Progenitor cell of endocrine pancreas (in vitro differentiated cells): ENCODE results near the gene PCCB. TPM values are rescaled to one million over a fixed set of nuclear protein-coding genes. Genes with fewer than 3 reads are reported as not detected.
"Not testable (repeated sequence)": the region's sequence is repeated elsewhere in the genome, so short reads cannot be mapped to it uniquely, and the experiment has no call there.

Experiments used
- DNase-seq: peaks from one replicate; pipeline ENCODE4 v3.0.0; 2021; ENCODE audit warnings: low spot score; ENCODE audit not compliant: unreplicated experiment
- H3K27ac Mint-ChIP-seq: 2 replicates; pipeline ENCODE4 v1.8.0; 2021; ENCODE audit warnings: mild to moderate bottlenecking, moderate library complexity, mixed read lengths
- H3K27me3 Mint-ChIP-seq: 2 replicates; pipeline ENCODE4 v1.8.0; 2021; ENCODE audit warnings: mixed read lengths
- H3K36me3 Mint-ChIP-seq: 2 replicates; pipeline ENCODE4 v1.8.0; 2022; ENCODE audit warnings: mixed read lengths; ENCODE audit not compliant: insufficient read depth
- H3K4me1 Mint-ChIP-seq: 2 replicates; pipeline ENCODE4 v1.8.0; 2021; ENCODE audit warnings: low read depth, mixed read lengths
- H3K4me3 Mint-ChIP-seq: 2 replicates; pipeline ENCODE4 v1.8.0; 2021; ENCODE audit warnings: low read depth, mild to moderate bottlenecking, moderate library complexity, mixed read lengths
- H3K9me3 Mint-ChIP-seq: 2 replicates; pipeline ENCODE4 v1.8.0; 2021; ENCODE audit warnings: low read depth, mixed read lengths
- CTCF ChIP-seq: fragments of 200-600 bp; sonication (generic); IDR thresholded peaks from one replicate; pipeline ENCODE4 v1.5.0; 2021; ENCODE audit warnings: antibody characterized with exemption, mild to moderate bottlenecking; ENCODE audit not compliant: unreplicated experiment
- long read RNA-seq: library from polyadenylated mRNA; unstranded; transcript quantifications from one replicate; pipeline ENCODE4 v2.0.0, GENCODE V29; 2020
- total RNA-seq: library from RNA; stranded (reverse); gene quantifications from 2 replicates; pipeline ENCODE4 v1.2.1, GENCODE V29; 2021

The PCCB gene
- 37.4 and 44.2 TPM in 2 replicates for total RNA-seq
- long read RNA-seq, full-length matches to known transcripts, result 228 of 244 reads
- long read RNA-seq, partial matches to known transcripts, result 3 of 244 reads
- long read RNA-seq, other reads (novel, unspliced or antisense), result 13 of 244 reads

GRCh38 chr3:136250059-136250902 lies at the start of gene PCCB:
Gene PCCB, plus strand, starts transcription at chr3:136250340. Its CDS starts 36 bp downstream, at chr3:136250376.
- Mint-ChIP-seq H3K4me3 (peak within 1 kb of the TSS; percentile 91), H3K27ac (peak within 1 kb of the TSS; percentile 99), H3K4me1 (peaks cover 13% of the 10 kb centered on the region), H3K9me3 (no peaks in the 10 kb centered on the region), H3K36me3 (peaks cover 1% of the 10 kb centered on the region), H3K27me3 (no peaks in the 10 kb centered on the region)
- peak; percentile 83 for TF ChIP-seq CTCF
- DNase-seq, result peak; percentile 89

GRCh38 chr3:136207489-136208115 lies 42.5 kb upstream of the PCCB start:
- no peak for DNase-seq
- TF ChIP-seq CTCF, result no peak
- Mint-ChIP-seq H3K27ac (no peak overlapping the region), H3K4me1 (no peaks in the 10 kb centered on the region), H3K9me3 (no peaks in the 10 kb centered on the region), H3K4me3 (no peak overlapping the region), H3K27me3 (peaks cover 11% of the 10 kb centered on the region), H3K36me3 (no peaks in the 10 kb centered on the region)

- DNase-seq, result no peak
- H3K27me3 Mint-ChIP-seq, result peaks cover 11% of the 10 kb centered on the region
- H3K4me1 Mint-ChIP-seq, result no peaks in the 10 kb centered on the region
- no peak overlapping the region for H3K27ac Mint-ChIP-seq
- H3K4me3 Mint-ChIP-seq, result no peak overlapping the region
- H3K9me3 Mint-ChIP-seq, result no peaks in the 10 kb centered on the region
- no peak for TF ChIP-seq CTCF
- no peaks in the 10 kb centered on the region for H3K36me3 Mint-ChIP-seq
These were observed 40.2 kb upstream of the PCCB start for GRCh38 chr3:136209921-136210320.

GRCh38 chr3:136211547-136211946 lies 38.6 kb upstream of the PCCB start:
- TF ChIP-seq CTCF, result no peak
- no peak overlapping the region for H3K4me3 Mint-ChIP-seq
- no peaks in the 10 kb centered on the region for H3K9me3 Mint-ChIP-seq
- DNase-seq, result no peak
- peaks cover 9% of the 10 kb centered on the region for H3K27me3 Mint-ChIP-seq
- H3K4me1 Mint-ChIP-seq, result no peaks in the 10 kb centered on the region
- H3K27ac Mint-ChIP-seq, result no peak overlapping the region
- H3K36me3 Mint-ChIP-seq, result no peaks in the 10 kb centered on the region

- H3K9me3 Mint-ChIP-seq, result peaks cover 19% of the 10 kb centered on the region
- not testable (repeated sequence) for H3K36me3 Mint-ChIP-seq, H3K27ac Mint-ChIP-seq, H3K4me3 Mint-ChIP-seq, DNase-seq, H3K4me1 Mint-ChIP-seq, H3K27me3 Mint-ChIP-seq
These were observed 27.4 kb upstream of the PCCB start for GRCh38 chr3:136222746-136223145.
